H1 (cell line): ENCODE results near the gene PATE1. TPM values are rescaled to one million over a fixed set of nuclear protein-coding genes. Genes with fewer than 3 reads are reported as not detected.

Experiments used
- CTBP2 ChIP-seq: IDR thresholded peaks from 2 replicates; pipeline ENCODE4 v1.7.0; 2011; ENCODE audit warnings: borderline replicate concordance, mild to moderate bottlenecking, moderate library complexity, mixed read lengths, low read length; ENCODE audit not compliant: insufficient read depth, insufficient read length
- KDM4A ChIP-seq: IDR thresholded peaks from one replicate; pipeline ENCODE4 v1.7.1; 2012; ENCODE audit warnings: low read depth, mild to moderate bottlenecking, moderate library complexity, low read length, inconsistent platforms; ENCODE audit not compliant: severe bottlenecking
- polyA plus RNA-seq, 7 experiments: library from polyadenylated mRNA; depleted of rRNA in 3 of 7; stranded (reverse) in 5 of 7; unstranded in 2 of 7; fragments of >200 nt in 5 of 7; fragments of 200-250 nt in 2 of 7; gene quantifications; 1 replicate in 5 of 7; 2 replicates in 1 of 7; 4 replicates in 1 of 7; pipeline versions ENCODE4 v1.2.1 to v1.2.3, GENCODE V29; 2011 to 2013; ENCODE audit warnings: missing spikeins in 2 of 7, mixed read lengths in 2 of 7
- total RNA-seq: library from RNA; stranded (reverse); fragmentation: NEBNext Ultra II Directional; extraction: Animal tissue kit (Norgen Biotek cat#: 25700); gene quantifications from 2 replicates; pipeline ENCODE4 v1.2.1, GENCODE V29; 2021
- TF ChIP-seq, protein P1 (sequence below): IDR thresholded peaks from 2 replicates; pipeline ENCODE4 v1.6.1; 2011; ENCODE audit warnings: low read length, improper control_type of control experiment

Gene PATE1
- total and polyA plus RNA-seq, 2 of the 8 experiments (the other 6 are each of a cell fraction or from before 2014, with no cell fraction given), result not detected

- TF ChIP-seq KDM4A (no peak), CTBP2 (no peak)
- TF ChIP-seq, protein P1, sequence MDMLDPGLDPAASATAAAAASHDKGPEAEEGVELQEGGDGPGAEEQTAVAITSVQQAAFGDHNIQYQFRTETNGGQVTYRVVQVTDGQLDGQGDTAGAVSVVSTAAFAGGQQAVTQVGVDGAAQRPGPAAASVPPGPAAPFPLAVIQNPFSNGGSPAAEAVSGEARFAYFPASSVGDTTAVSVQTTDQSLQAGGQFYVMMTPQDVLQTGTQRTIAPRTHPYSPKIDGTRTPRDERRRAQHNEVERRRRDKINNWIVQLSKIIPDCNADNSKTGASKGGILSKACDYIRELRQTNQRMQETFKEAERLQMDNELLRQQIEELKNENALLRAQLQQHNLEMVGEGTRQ, result no peak
Observed at GRCh38 chr11:125770583-125770982, 24.5 kb downstream of the PATE1 start (continued).
